Hepatocyte (in vitro differentiated cells): ENCODE measurements around the gene ARHGDIG. TPM values are rescaled to one million over a fixed set of nuclear protein-coding genes. Genes with fewer than 3 reads are reported as not detected.

Source experiments
- polyA plus RNA-seq: library from polyadenylated mRNA; unstranded; fragments of >200 nt; fragmentation: Nextera tagmentation; extraction: Ambion mirVana; gene quantifications from 2 replicates; pipeline ENCODE4 v1.2.1, GENCODE V29; 2016
- total RNA-seq: library from RNA; depleted of rRNA; stranded (reverse); fragments of >200 nt; gene quantifications from 2 replicates; pipeline ENCODE4 v1.2.3, GENCODE V29; 2014

Gene ARHGDIG
- total and polyA plus RNA-seq, 2 experiments from 2014 or later = 1.1 TPM; not detected in 1

Other genes starting within 250 kb of the ARHGDIG start
- gene POLR3K, start 227.0 kb upstream of the ARHGDIG start, total RNA-seq = 2.7 and 2.8 TPM in 2 replicates
- gene POLR3K, start 227.0 kb upstream of the ARHGDIG start, polyA plus RNA-seq = 12.1 and 12.5 TPM in 2 replicates
- 18.2 and 18.3 TPM in 2 replicates for gene SNRNP25, start 226.8 kb upstream of the ARHGDIG start, total RNA-seq
- 35.3 and 43.1 TPM in 2 replicates for gene SNRNP25, start 226.8 kb upstream of the ARHGDIG start, polyA plus RNA-seq
- 21.8 and 41.5 TPM in 2 replicates for gene RHBDF1, start 208.0 kb upstream of the ARHGDIG start, total RNA-seq
- 73.6 and 95.3 TPM in 2 replicates for gene RHBDF1, start 208.0 kb upstream of the ARHGDIG start, polyA plus RNA-seq
- 67.4 and 85.7 TPM in 2 replicates for gene MPG, start 202.4 kb upstream of the ARHGDIG start, total RNA-seq
- 83.9 and 121 TPM in 2 replicates for gene MPG, start 202.4 kb upstream of the ARHGDIG start, polyA plus RNA-seq
- 5.5 and 10.2 TPM in 2 replicates for gene NPRL3, start 141.9 kb upstream of the ARHGDIG start, total RNA-seq
- gene NPRL3, start 141.9 kb upstream of the ARHGDIG start, polyA plus RNA-seq = 28.8 and 31.2 TPM in 2 replicates
- not detected in 2 replicates for gene HBZ, start 127.9 kb upstream of the ARHGDIG start, total RNA-seq
- gene HBZ, start 127.9 kb upstream of the ARHGDIG start, polyA plus RNA-seq = 0.28 TPM in 1 of 2 replicates, not detected in the other
- gene HBM, start 114.6 kb upstream of the ARHGDIG start, total RNA-seq = not detected in 2 replicates
- gene HBM, start 114.6 kb upstream of the ARHGDIG start, polyA plus RNA-seq = not detected in 2 replicates
- gene HBA2, start 107.7 kb upstream of the ARHGDIG start, total RNA-seq = not detected in 2 replicates
- not detected in 2 replicates for gene HBA2, start 107.7 kb upstream of the ARHGDIG start, polyA plus RNA-seq
- not detected in 2 replicates for gene HBA1, start 103.9 kb upstream of the ARHGDIG start, total RNA-seq
- gene HBA1, start 103.9 kb upstream of the ARHGDIG start, polyA plus RNA-seq = 1.9 TPM in 1 of 2 replicates, not detected in the other
- not detected in 2 replicates for gene HBQ1, start 100.1 kb upstream of the ARHGDIG start, total RNA-seq
- gene HBQ1, start 100.1 kb upstream of the ARHGDIG start, polyA plus RNA-seq = 0.30 TPM in 1 of 2 replicates, not detected in the other
- 74.1 and 75.4 TPM in 2 replicates for gene LUC7L, start 51.1 kb upstream of the ARHGDIG start, total RNA-seq
- gene LUC7L, start 51.1 kb upstream of the ARHGDIG start, polyA plus RNA-seq = 75.2 and 88.1 TPM in 2 replicates
- 37.6 and 84.1 TPM in 2 replicates for gene FAM234A, start 45.8 kb upstream of the ARHGDIG start, total RNA-seq
- 96.5 and 106 TPM in 2 replicates for gene FAM234A, start 45.8 kb upstream of the ARHGDIG start, polyA plus RNA-seq
- gene RGS11, start 4.6 kb upstream of the ARHGDIG start, total RNA-seq = 0.04 and 0.57 TPM in 2 replicates
- 0.93 and 3.4 TPM in 2 replicates for gene RGS11, start 4.6 kb upstream of the ARHGDIG start, polyA plus RNA-seq
- 0.08 TPM in 1 of 2 replicates, not detected in the other for gene PDIA2, start 2.6 kb downstream of the ARHGDIG start, total RNA-seq
- gene PDIA2, start 2.6 kb downstream of the ARHGDIG start, polyA plus RNA-seq = 0.47 and 1.0 TPM in 2 replicates
- 22.5 and 27.2 TPM in 2 replicates for gene AXIN1, start 72.1 kb downstream of the ARHGDIG start, total RNA-seq
- 16.1 and 22.5 TPM in 2 replicates for gene AXIN1, start 72.1 kb downstream of the ARHGDIG start, polyA plus RNA-seq
- 80.0 and 88.1 TPM in 2 replicates for gene MRPL28, start 89.9 kb downstream of the ARHGDIG start, total RNA-seq
- 126 and 144 TPM in 2 replicates for gene MRPL28, start 89.9 kb downstream of the ARHGDIG start, polyA plus RNA-seq
- 130 and 133 TPM in 2 replicates for gene PGAP6, start 101.4 kb downstream of the ARHGDIG start, total RNA-seq
- 205 and 229 TPM in 2 replicates for gene PGAP6, start 101.4 kb downstream of the ARHGDIG start, polyA plus RNA-seq
- gene NME4, start 116.6 kb downstream of the ARHGDIG start, total RNA-seq = 168 and 227 TPM in 2 replicates
- 543 and 611 TPM in 2 replicates for gene NME4, start 116.6 kb downstream of the ARHGDIG start, polyA plus RNA-seq
- gene DECR2, start 121.3 kb downstream of the ARHGDIG start, total RNA-seq = 29.4 and 54.5 TPM in 2 replicates
- gene DECR2, start 121.3 kb downstream of the ARHGDIG start, polyA plus RNA-seq = 80.5 and 107 TPM in 2 replicates
- gene RAB11FIP3, start 145.1 kb downstream of the ARHGDIG start, total RNA-seq = 39.9 and 47.3 TPM in 2 replicates
- 72.8 and 81.0 TPM in 2 replicates for gene RAB11FIP3, start 145.1 kb downstream of the ARHGDIG start, polyA plus RNA-seq
- gene CAPN15, start 247.1 kb downstream of the ARHGDIG start, total RNA-seq = 41.7 and 51.0 TPM in 2 replicates
- gene CAPN15, start 247.1 kb downstream of the ARHGDIG start, polyA plus RNA-seq = 42.7 and 47.9 TPM in 2 replicates